H1 (cell line): Measurements from ENCODE around the gene NID2. TPM values are rescaled to one million over a fixed set of nuclear protein-coding genes. Genes with fewer than 3 reads are reported as not detected.

Experiments
- CTCF ChIA-PET: fragments of 300-600 bp; sonication (Branson Sonifier 250); formaldehyde crosslinking; loops from one replicate; lab custom pipeline; 2021; ENCODE audit not compliant: partially characterized antibody; lab: Charles Lee
- POLR2A ChIA-PET: fragments of 300-600 bp; sonication (Branson Sonifier 250); formaldehyde crosslinking; loops from one replicate; lab custom pipeline; 2021; ENCODE audit warnings: inconsistent platforms; ENCODE audit not compliant: partially characterized antibody; lab: Charles Lee
- DNase-seq, 2 experiments: peaks; one replicate each; pipeline versions ENCODE4 v3.0.0 to v3.0.0-alpha.2; 2010 to 2022; ENCODE audit warnings: low spot score in 2 of 2, low read depth in 1 of 2, mixed read lengths in 1 of 2
- FAIRE-seq: peaks from 2 replicates; lab custom pipeline; 2011; peaks lifted over from hg19 to GRCh38; lab: Jason Lieb, UNC
- H2AFZ ChIP-seq: 2 replicates; pipeline ENCODE4 v1.8.1; 2012; ENCODE audit warnings: low read length, inconsistent platforms
- H2AK5ac ChIP-seq: 2 replicates; pipeline ENCODE4 v1.6.1; 2013; ENCODE audit warnings: low read depth, low read length
- H2BK120ac ChIP-seq: replicated peaks from 2 replicates; pipeline ENCODE3; 2013; ENCODE audit warnings: low read depth, low read length, inconsistent platforms
- H2BK12ac ChIP-seq: 2 replicates; pipeline ENCODE4 v1.6.1; 2013; ENCODE audit warnings: low read depth, low read length
- H2BK15ac ChIP-seq: 2 replicates; pipeline ENCODE4 v1.6.1; 2013; ENCODE audit warnings: low read length
- H2BK20ac ChIP-seq: 2 replicates; pipeline ENCODE4 v1.6.1; 2013; ENCODE audit warnings: low read length
- H2BK5ac ChIP-seq: 2 replicates; pipeline ENCODE4 v1.6.1; 2013; ENCODE audit warnings: low read depth, low read length
- H3K14ac ChIP-seq: 2 replicates; pipeline ENCODE4 v1.6.1; 2013; ENCODE audit warnings: inconsistent platforms; ENCODE audit not compliant: insufficient read length
- H3K18ac ChIP-seq: 2 replicates; pipeline ENCODE4 v1.6.1; 2013; ENCODE audit warnings: low read length; ENCODE audit errors: extremely low read depth
- H3K23ac ChIP-seq: 2 replicates; pipeline ENCODE4 v1.6.1; 2013; ENCODE audit warnings: inconsistent platforms; ENCODE audit not compliant: insufficient read length
- H3K23me2 ChIP-seq: 2 replicates; pipeline ENCODE4 v1.6.1; 2013; ENCODE audit warnings: low read depth, low read length
- H3K27ac ChIP-seq: 2 replicates; pipeline ENCODE4 v1.6.1; 2011; ENCODE audit warnings: low read depth, low read length, inconsistent platforms
- H3K27me3 ChIP-seq, 4 experiments: replicated peaks in 1 of 4; 1 replicate in 1 of 4; 2 replicates in 3 of 4; pipeline versions ENCODE4 v1.6.1 to v1.8.1; 2011 to 2013; ENCODE audit warnings: low read length in 3 of 4, mild to moderate bottlenecking in 3 of 4, inconsistent platforms in 2 of 4, mixed read lengths in 2 of 4, moderate library complexity in 1 of 4; ENCODE audit not compliant: control insufficient read depth in 3 of 4, insufficient read depth in 3 of 4; ENCODE audit errors: extremely low read depth in 1 of 4
- H3K36me3 ChIP-seq, 4 experiments: 2 replicates each; pipeline versions ENCODE4 v1.6.1 to v1.8.1; 2011 to 2013; ENCODE audit warnings: mild to moderate bottlenecking in 4 of 4, low read length in 3 of 4, moderate library complexity in 2 of 4, control low read depth in 1 of 4, inconsistent platforms in 1 of 4; ENCODE audit not compliant: insufficient read depth in 4 of 4, control insufficient read depth in 2 of 4
- H3K4ac ChIP-seq: replicated peaks from 2 replicates; pipeline ENCODE3; 2013; ENCODE audit warnings: low read length, low read depth, mixed read lengths, inconsistent platforms; ENCODE audit not compliant: insufficient read length
- H3K4me1 ChIP-seq, 4 experiments: replicated peaks in 1 of 4; 1 replicate in 1 of 4; 2 replicates in 3 of 4; pipeline versions ENCODE4 v1.6.1 to v1.8.1; 2011 to 2013; ENCODE audit warnings: low read length in 3 of 4, inconsistent platforms in 2 of 4, mixed read lengths in 1 of 4; ENCODE audit not compliant: insufficient read depth in 4 of 4, control insufficient read depth in 3 of 4
- H3K4me2 ChIP-seq, 2 experiments: 2 replicates each; pipeline versions ENCODE4 v1.6.1 to v1.8.1; 2011 to 2013; ENCODE audit warnings: low read depth in 2 of 2, low read length in 2 of 2, control low read depth in 1 of 2, inconsistent platforms in 1 of 2, mild to moderate bottlenecking in 1 of 2; ENCODE audit not compliant: insufficient read depth in 1 of 2
- H3K4me3 ChIP-seq, 4 experiments: fragments of 200-600, 300-600 bp in 1 of 4; sonication (generic), shearing (Covaris generic), sonication (Bioruptor Twin) in 1 of 4; 2 replicates each; pipeline versions ENCODE4 v1.5.1 to v1.8.1; 2011 to 2016; ENCODE audit warnings: low read length in 4 of 4, low read depth in 3 of 4, control low read depth in 2 of 4, inconsistent platforms in 2 of 4, mild to moderate bottlenecking in 2 of 4, mixed read lengths in 1 of 4, moderate library complexity in 1 of 4; ENCODE audit not compliant: insufficient read depth in 2 of 4; ENCODE audit errors: extremely low read depth in 1 of 4
- H3K56ac ChIP-seq: replicated peaks from 2 replicates; pipeline ENCODE3; 2013; ENCODE audit warnings: low read depth, mild to moderate bottlenecking, mixed read lengths, low read length, inconsistent platforms; ENCODE audit not compliant: insufficient read length
- H3K79me1 ChIP-seq: 2 replicates; pipeline ENCODE4 v1.6.1; 2013; ENCODE audit warnings: low read depth, low read length, control low read depth
- H3K79me2 ChIP-seq, 2 experiments: 2 replicates each; pipeline versions ENCODE4 v1.6.1 to v1.8.1; 2012 to 2013; ENCODE audit warnings: low read length in 2 of 2, mild to moderate bottlenecking in 2 of 2, inconsistent platforms in 1 of 2; ENCODE audit not compliant: insufficient read depth in 2 of 2, control insufficient read depth in 1 of 2
- H3K9ac ChIP-seq, 4 experiments: replicated peaks in 1 of 4; 1 replicate in 1 of 4; 2 replicates in 3 of 4; pipeline versions ENCODE4 v1.6.1 to v1.8.1; 2011 to 2013; ENCODE audit warnings: low read depth in 3 of 4, low read length in 3 of 4, control low read depth in 2 of 4, mild to moderate bottlenecking in 2 of 4, moderate library complexity in 2 of 4, inconsistent platforms in 1 of 4; ENCODE audit errors: extremely low read depth in 1 of 4
- H3K9me3 ChIP-seq, 2 experiments: 2 replicates each; pipeline versions ENCODE4 v1.6.1 to v1.8.1; 2012 to 2013; ENCODE audit warnings: mild to moderate bottlenecking in 2 of 2, moderate library complexity in 2 of 2, control low read depth in 1 of 2, inconsistent platforms in 1 of 2, low read depth in 1 of 2, low read length in 1 of 2, mixed read lengths in 1 of 2; ENCODE audit not compliant: insufficient read depth in 2 of 2
- H4K20me1 ChIP-seq, 2 experiments: replicated peaks in 1 of 2; 2 replicates each; pipeline versions ENCODE3 to v1.8.1; 2011 to 2013; ENCODE audit warnings: inconsistent platforms in 2 of 2, low read length in 2 of 2, mild to moderate bottlenecking in 1 of 2; ENCODE audit not compliant: insufficient read depth in 2 of 2, control insufficient read depth in 1 of 2
- H4K5ac ChIP-seq: 2 replicates; pipeline ENCODE4 v1.6.1; 2013; ENCODE audit warnings: low read length, low read depth, mixed read lengths, inconsistent platforms; ENCODE audit not compliant: insufficient read length
- H4K8ac ChIP-seq: 2 replicates; pipeline ENCODE4 v1.8.0; 2013; ENCODE audit warnings: mild to moderate bottlenecking, moderate library complexity, low read length, inconsistent platforms; ENCODE audit not compliant: insufficient read depth; ENCODE audit errors: extremely low read depth
- H4K91ac ChIP-seq: replicated peaks from 2 replicates; pipeline ENCODE3; 2013; ENCODE audit warnings: low read length, mixed read lengths, inconsistent platforms; ENCODE audit not compliant: insufficient read length
- POLR2A ChIP-seq, 2 experiments: IDR thresholded peaks; 1 replicate in 1 of 2; 2 replicates in 1 of 2; pipeline ENCODE4 v1.6.1; 2011; ENCODE audit warnings: low read depth in 2 of 2, low read length in 2 of 2, mild to moderate bottlenecking in 2 of 2; ENCODE audit errors: control extremely low read depth in 1 of 2
- SIRT6 ChIP-seq: IDR thresholded peaks from one replicate; pipeline ENCODE4 v1.7.1; 2012; ENCODE audit warnings: low read length, inconsistent platforms
- SRF ChIP-seq: IDR thresholded peaks from 2 replicates; pipeline ENCODE4 v1.6.1; 2011; ENCODE audit warnings: mild to moderate bottlenecking, low read depth, low read length, moderate library complexity
- WGBS, 2 experiments: shearing (Covaris generic) in 1 of 2; methylation state at CpG; one replicate each; pipeline versions ENCODE4 v1.1.6 to v1.1.7; 2013 to 2015; ENCODE audit warnings: low lambda C conversion rate in 2 of 2, mixed read lengths in 2 of 2, inconsistent platforms in 1 of 2, low coverage in 1 of 2, missing lambda C conversion rate in 1 of 2; ENCODE audit not compliant: insufficient replicate concordance in 2 of 2, insufficient coverage in 1 of 2, insufficient read length in 1 of 2; ENCODE audit errors: extremely low coverage in 1 of 2, missing lambda C conversion rate in 1 of 2; 5-methylcytosine and 5-hydroxymethylcytosine counted together
- polyA plus RNA-seq, 7 experiments: library from polyadenylated mRNA; depleted of rRNA in 3 of 7; stranded (reverse) in 5 of 7; unstranded in 2 of 7; fragments of >200 nt in 5 of 7; fragments of 200-250 nt in 2 of 7; gene quantifications; 1 replicate in 5 of 7; 2 replicates in 1 of 7; 4 replicates in 1 of 7; pipeline versions ENCODE4 v1.2.1 to v1.2.3, GENCODE V29; 2011 to 2013; ENCODE audit warnings: missing spikeins in 2 of 7, mixed read lengths in 2 of 7
- total RNA-seq: library from RNA; stranded (reverse); fragmentation: NEBNext Ultra II Directional; extraction: Animal tissue kit (Norgen Biotek cat#: 25700); gene quantifications from 2 replicates; pipeline ENCODE4 v1.2.1, GENCODE V29; 2021

The NID2 gene
- total and polyA plus RNA-seq, 2 of the 8 experiments (the other 6 are each of a cell fraction or from before 2014, with no cell fraction given) = 6.1 to 12.6 TPM

GRCh38 chr14:52023518-52023917, 45.3 kb downstream of the NID2 start:
- Histone ChIP-seq H2BK5ac (no peak overlapping the region), H3K4ac (no peak overlapping the region), H3K79me1 (peaks cover 2% of the 10 kb centered on the region; the same call in 1 of the 2 replicates), H3K9ac (no peak overlapping the region), H3K9me3 (no peaks in the 10 kb centered on the region), H3K23me2 (no peaks in the 10 kb centered on the region), H4K5ac (no peak overlapping the region), H3K36me3 (no peaks in the 10 kb centered on the region), H4K91ac (no peak overlapping the region), H3K27me3 (no peaks in the 10 kb centered on the region), H3K4me3 (no peak overlapping the region), H2AFZ (no peak overlapping the region), H3K14ac (no peak overlapping the region), H2AK5ac (no peak overlapping the region), H2BK12ac (no peak overlapping the region), H3K27ac (no peak overlapping the region), H2BK20ac (no peak overlapping the region), H2BK120ac (no peak overlapping the region), H4K8ac (no peak overlapping the region), H3K23ac (no peak overlapping the region), H4K20me1 (no peaks in the 10 kb centered on the region), H2BK15ac (no peak overlapping the region), H3K4me2 (no peak overlapping the region), H3K56ac (no peak overlapping the region), H3K4me1 (peaks cover 0 to 7% (median 4%) of the 10 kb centered on the region in 4 experiments; a peak in 2 of 7 replicates), H3K18ac (no peak overlapping the region), H3K79me2 (no peaks in the 10 kb centered on the region)
- DNase-seq (no peak), FAIRE-seq (no peak)
- ChIA-PET POLR2A (interaction anchor here (0.8 to 0.9 kb wide), 2 partner anchors 9 to 11 kb away, joined by 3 to 5 read pairs; no protein-coding TSS in a partner anchor), CTCF (interaction anchor here (0.6 to 3.9 kb wide), 5 partner anchors 8 to 88 kb away, joined by 3 to 25 read pairs (median 3); no protein-coding TSS in a partner anchor)
- TF ChIP-seq POLR2A (IDR thresholded peaks at IDR 0.05; ENCODE audit: control extremely low read depth in 1 of 2, low read depth in 2 of 2, low read length in 2 of 2) (no peak), SRF (no peak), SIRT6 (no peak)
- WGBS, 2 experiments = 76% methylated on average over 1 of the region's 1 CpG; no CpG with 5 or more reads in 1 of the 2 experiments
